Stimulated activated CD4-positive, alpha-beta T cell treated with anti-CD3 and anti-CD28 coated beads, Interleukin-15, amount 100 ng/mL, for 24 hours (primary cell): Measurements from ENCODE around the gene ATP1A2.
"Not testable (repeated sequence)": the region's sequence is repeated elsewhere in the genome, so short reads cannot be mapped to it uniquely, and the experiment has no call there.

ENCODE experiments used
- DNase-seq: peaks from one replicate; pipeline ENCODE4 v3.0.0-alpha.2; 2020

Gene ATP1A2

GRCh38 chr1:160101717-160102522 is 13.6 kb upstream of the ATP1A2 start:
- no peak for DNase-seq

- DNase-seq: no peak
Observed at GRCh38 chr1:160103658-160104408, 11.7 kb upstream of the ATP1A2 start.

GRCh38 chr1:160104486-160104885 is 11.1 kb upstream of the ATP1A2 start:
- no peak for DNase-seq

GRCh38 chr1:160105155-160105554 is 10.4 kb upstream of the ATP1A2 start:
- DNase-seq: no peak

- DNase-seq: no peak
Observed at GRCh38 chr1:160107512-160107911, 8.0 kb upstream of the ATP1A2 start.

GRCh38 chr1:160108888-160109662 is 6.5 kb upstream of the ATP1A2 start:
- peak; percentile 59 for DNase-seq

- no peak for DNase-seq
Observed at GRCh38 chr1:160109686-160110085, 5.9 kb upstream of the ATP1A2 start.

- not testable (repeated sequence) for DNase-seq
Observed at GRCh38 chr1:160111462-160111861, 4.1 kb upstream of the ATP1A2 start.

GRCh38 chr1:160112357-160112756 is 3.2 kb upstream of the ATP1A2 start:
- no peak for DNase-seq

GRCh38 chr1:160113407-160113806 is 2.2 kb upstream of the ATP1A2 start:
- DNase-seq: no peak

GRCh38 chr1:160114085-160114484 is 1.5 kb upstream of the ATP1A2 start:
- DNase-seq: no peak

GRCh38 chr1:160116283-160117147 is 956 bp downstream of the ATP1A2 start:
- no peak for DNase-seq

- no peak for DNase-seq
Observed at GRCh38 chr1:160117300-160117699, 1.7 kb downstream of the ATP1A2 start.

GRCh38 chr1:160117709-160118183 is 2.2 kb downstream of the ATP1A2 start:
- DNase-seq: no peak

- no peak for DNase-seq
Observed at GRCh38 chr1:160118928-160119327, 3.4 kb downstream of the ATP1A2 start.

GRCh38 chr1:160120797-160121196 is 5.2 kb downstream of the ATP1A2 start:
- DNase-seq: no peak

GRCh38 chr1:160121388-160121787 is 5.8 kb downstream of the ATP1A2 start:
- DNase-seq: no peak

GRCh38 chr1:160122978-160123495 is 7.5 kb downstream of the ATP1A2 start:
- DNase-seq: no peak

GRCh38 chr1:160123726-160124125 is 8.2 kb downstream of the ATP1A2 start:
- no peak for DNase-seq

- no peak for DNase-seq
Observed at GRCh38 chr1:160124705-160125478, 9.3 kb downstream of the ATP1A2 start.

GRCh38 chr1:160125746-160126145 is 10.2 kb downstream of the ATP1A2 start:
- no peak for DNase-seq
